HG02970 (cell line): ENCODE measurements around the gene ST6GAL2.

Experiments used
- ATAC-seq: cut with Tn5 transposase; IDR thresholded peaks from one replicate; pipeline ENCODE4 v1.9.1; 2021; ENCODE audit warnings: mild to moderate bottlenecking, moderate library complexity, moderate number of reproducible peaks; ENCODE audit not compliant: unreplicated experiment, low FRiP score

Gene ST6GAL2

GRCh38 chr2:106885971-106886915 is at the start of gene ST6GAL2:
Gene ST6GAL2, minus strand, starts transcription at chr2:106886167. Its CDS starts 42,190 bp downstream, at chr2:106843977.
- ATAC-seq = no peak

GRCh38 chr2:106932644-106933043 is 46.7 kb upstream of the ST6GAL2 start:
- no peak for ATAC-seq

- ATAC-seq = no peak
These were observed 45.9 kb upstream of the ST6GAL2 start for GRCh38 chr2:106931717-106932335.

GRCh38 chr2:106921451-106921850 is 35.5 kb upstream of the ST6GAL2 start:
- ATAC-seq = no peak

- ATAC-seq = no peak
These were observed 33.0 kb upstream of the ST6GAL2 start for GRCh38 chr2:106919012-106919411.

GRCh38 chr2:106904242-106904641 is 18.3 kb upstream of the ST6GAL2 start:
- ATAC-seq = no peak

- ATAC-seq = no peak
These were observed 14.0 kb upstream of the ST6GAL2 start for GRCh38 chr2:106899786-106900530.

GRCh38 chr2:106894545-106894944 is 8.6 kb upstream of the ST6GAL2 start:
- no peak for ATAC-seq

GRCh38 chr2:106892048-106892447 is 6.1 kb upstream of the ST6GAL2 start:
- no peak for ATAC-seq

- no peak for ATAC-seq
These were observed 4.6 kb upstream of the ST6GAL2 start for GRCh38 chr2:106890606-106891005.

- ATAC-seq = no peak
These were observed 1.2 kb upstream of the ST6GAL2 start for GRCh38 chr2:106886916-106887758.

GRCh38 chr2:106885329-106885728 is 638 bp downstream of the ST6GAL2 start:
- no peak for ATAC-seq

GRCh38 chr2:106882673-106883072 is 3.3 kb downstream of the ST6GAL2 start:
- no peak for ATAC-seq

- no peak for ATAC-seq
These were observed 7.8 kb downstream of the ST6GAL2 start for GRCh38 chr2:106878206-106878605.

GRCh38 chr2:106876699-106877098 is 9.3 kb downstream of the ST6GAL2 start:
- ATAC-seq = no peak

GRCh38 chr2:106869512-106870275 is 16.3 kb downstream of the ST6GAL2 start:
- ATAC-seq = no peak

GRCh38 chr2:106868275-106868674 is 17.7 kb downstream of the ST6GAL2 start:
- no peak for ATAC-seq

GRCh38 chr2:106867196-106867953 is 18.6 kb downstream of the ST6GAL2 start:
- no peak for ATAC-seq

GRCh38 chr2:106866641-106867040 is 19.3 kb downstream of the ST6GAL2 start:
- no peak for ATAC-seq
